ENCODE results near the gene SHTN1. TPM values are rescaled to one million over a fixed set of nuclear protein-coding genes. Genes with fewer than 3 reads are reported as not detected.

Gene SHTN1
- total RNA-seq, 2 experiments from 2014 or later, result not detected

- Mint-ChIP-seq H3K27me3 (no peaks in the 10 kb centered on the region), H3K27ac (no peak overlapping the region), H3K4me3 (no peak overlapping the region), H3K36me3 (no peaks in the 10 kb centered on the region), H3K4me1 (no peaks in the 10 kb centered on the region), H3K9me3 (ENCODE audit: low read depth) (no peaks in the 10 kb centered on the region)
- DNase-seq (no peak), ATAC-seq (no peak)
- CTCF ChIA-PET, result interaction anchor here (1.3 kb wide), 1 partner anchor 11 kb away, joined by 3 read pairs; no protein-coding TSS in a partner anchor
Observed at GRCh38 chr10:116995648-116996047, 9.3 kb downstream of the SHTN1 start.

DNA sequence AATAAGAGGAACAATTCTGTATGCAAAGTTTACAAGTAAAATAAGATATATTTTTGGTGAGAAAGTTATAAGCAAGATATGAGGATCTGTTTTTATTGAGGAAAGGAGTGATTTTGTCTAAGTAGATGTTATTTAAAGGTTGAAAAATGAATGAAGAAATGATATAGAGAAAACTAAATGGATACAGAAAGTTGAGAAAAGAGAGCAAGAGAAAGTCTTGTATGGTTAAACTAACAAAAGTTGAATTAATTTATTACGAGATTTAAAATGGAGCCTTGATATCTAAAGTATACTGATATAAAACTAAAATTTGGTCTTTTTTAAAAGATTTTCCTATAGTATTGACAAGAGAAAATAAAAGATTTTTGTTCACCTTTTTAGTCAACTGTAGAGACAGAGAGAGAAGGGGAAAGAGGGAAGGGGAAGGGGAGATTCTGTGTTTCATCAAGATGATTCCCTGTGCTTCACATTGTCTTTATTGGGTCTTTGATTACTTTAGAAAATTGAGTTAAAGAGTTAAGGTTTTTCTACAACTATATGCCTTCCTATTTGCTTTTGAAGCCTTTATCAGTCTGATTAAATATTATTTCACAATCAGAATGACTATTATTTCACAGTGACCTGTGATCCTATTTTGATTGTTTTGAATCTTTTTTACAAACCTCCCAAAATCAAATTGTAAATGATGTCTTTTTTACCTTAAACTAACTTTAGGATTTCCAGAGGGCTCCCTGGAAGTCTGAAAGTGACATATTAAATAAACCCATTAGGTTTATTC lies 10.7 kb downstream of the SHTN1 start:
- Mint-ChIP-seq H3K4me3 (no peak overlapping the region), H3K4me1 (no peaks in the 10 kb centered on the region), H3K9me3 (ENCODE audit: low read depth) (no peaks in the 10 kb centered on the region), H3K27me3 (no peaks in the 10 kb centered on the region), H3K27ac (no peak overlapping the region), H3K36me3 (no peaks in the 10 kb centered on the region)
- no peak for ATAC-seq
- DNase-seq, result no peak
- CTCF ChIA-PET, result no interaction called here

DNA sequence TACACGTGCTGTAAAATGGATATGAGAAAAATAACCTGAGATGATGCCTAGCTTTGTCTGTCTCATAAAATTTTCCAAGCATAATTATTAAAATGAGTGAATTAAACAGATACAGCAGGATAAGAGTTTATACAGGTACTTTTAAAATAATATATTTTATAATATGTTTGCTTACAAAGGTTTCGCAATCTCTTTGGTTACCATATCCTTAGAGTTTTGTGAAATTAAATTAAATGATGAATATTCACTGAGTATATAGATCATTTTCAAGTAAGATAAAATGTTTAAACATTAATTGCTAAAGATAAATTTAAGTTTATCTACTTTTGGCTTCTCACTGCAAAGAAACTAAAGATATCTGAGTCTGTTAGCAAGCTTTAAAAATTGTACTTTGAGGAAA lies 11.4 kb downstream of the SHTN1 start:
- ATAC-seq (no peak), DNase-seq (no peak)
- Mint-ChIP-seq H3K27ac (no peak overlapping the region), H3K4me1 (no peaks in the 10 kb centered on the region), H3K27me3 (no peaks in the 10 kb centered on the region), H3K4me3 (no peak overlapping the region), H3K9me3 (ENCODE audit: low read depth) (no peaks in the 10 kb centered on the region), H3K36me3 (no peaks in the 10 kb centered on the region)
- CTCF ChIA-PET, result no interaction called here

GRCh38 chr10:116992183-116992582 lies 12.8 kb downstream of the SHTN1 start:
- CTCF ChIA-PET, result no interaction called here

DNA sequence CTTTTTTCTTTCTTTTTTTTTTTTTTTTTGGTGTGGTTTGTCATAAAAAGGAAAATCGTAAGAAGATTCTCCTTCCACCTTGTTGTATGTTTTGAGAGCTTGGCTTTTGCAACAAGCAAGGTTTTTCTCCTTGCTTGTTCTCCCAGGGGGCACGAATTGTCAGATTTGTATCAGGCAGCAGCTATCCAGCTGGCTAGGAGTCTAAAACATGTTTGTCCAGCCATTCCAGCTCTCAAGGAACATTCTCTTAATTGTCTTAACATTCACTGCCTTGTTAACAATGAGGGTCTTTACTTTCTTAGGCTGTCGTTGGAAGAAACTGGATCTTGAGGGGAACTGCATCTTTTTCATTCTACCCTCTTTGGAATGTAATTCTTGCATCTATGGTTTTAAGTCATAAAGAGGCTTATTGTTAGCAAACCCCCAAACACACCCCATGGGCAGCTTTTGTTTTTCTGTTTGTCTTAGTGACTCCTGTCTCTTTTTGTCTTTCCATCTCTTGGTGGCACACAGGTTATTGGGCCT lies 14.6 kb downstream of the SHTN1 start:
- no peaks in the 10 kb centered on the region for H3K4me1 Mint-ChIP-seq
- H3K36me3 Mint-ChIP-seq, result no peaks in the 10 kb centered on the region
- CTCF ChIA-PET, result no interaction called here

More at GRCh38 chr10:116992183-116992582, 12.8 kb downstream of the SHTN1 start:
- Mint-ChIP-seq H3K27ac (no peak overlapping the region), H3K4me3 (no peak overlapping the region), H3K36me3 (no peaks in the 10 kb centered on the region), H3K9me3 (ENCODE audit: low read depth) (no peaks in the 10 kb centered on the region), H3K4me1 (no peaks in the 10 kb centered on the region), H3K27me3 (no peaks in the 10 kb centered on the region)
- no peak for DNase-seq
- ATAC-seq, result no peak

GRCh38 chr10:116989439-116989838 lies 15.5 kb downstream of the SHTN1 start:
- no peak overlapping the region for H3K27ac Mint-ChIP-seq
- DNase-seq (no peak), ATAC-seq (no peak)
- CTCF ChIA-PET, result no interaction called here
- no peaks in the 10 kb centered on the region for H3K27me3 Mint-ChIP-seq
- H3K4me1 Mint-ChIP-seq, result no peaks in the 10 kb centered on the region
- no peaks in the 10 kb centered on the region for H3K9me3 Mint-ChIP-seq (ENCODE audit: low read depth)
- H3K36me3 Mint-ChIP-seq, result no peaks in the 10 kb centered on the region
- no peak overlapping the region for H3K4me3 Mint-ChIP-seq

More for the DNA sequence above, 14.6 kb downstream of the SHTN1 start:
- Mint-ChIP-seq H3K9me3 (ENCODE audit: low read depth) (no peaks in the 10 kb centered on the region), H3K27me3 (no peaks in the 10 kb centered on the region), H3K27ac (no peak overlapping the region), H3K4me3 (no peak overlapping the region)
- DNase-seq (no peak), ATAC-seq (no peak)

GRCh38 chr10:116988311-116988710 lies 16.7 kb downstream of the SHTN1 start:
- Mint-ChIP-seq H3K36me3 (no peaks in the 10 kb centered on the region), H3K9me3 (ENCODE audit: low read depth) (no peaks in the 10 kb centered on the region), H3K4me3 (no peak overlapping the region), H3K27me3 (no peaks in the 10 kb centered on the region), H3K27ac (no peak overlapping the region), H3K4me1 (no peaks in the 10 kb centered on the region)
- ATAC-seq (no peak), DNase-seq (no peak)
- CTCF ChIA-PET, result no interaction called here

DNA sequence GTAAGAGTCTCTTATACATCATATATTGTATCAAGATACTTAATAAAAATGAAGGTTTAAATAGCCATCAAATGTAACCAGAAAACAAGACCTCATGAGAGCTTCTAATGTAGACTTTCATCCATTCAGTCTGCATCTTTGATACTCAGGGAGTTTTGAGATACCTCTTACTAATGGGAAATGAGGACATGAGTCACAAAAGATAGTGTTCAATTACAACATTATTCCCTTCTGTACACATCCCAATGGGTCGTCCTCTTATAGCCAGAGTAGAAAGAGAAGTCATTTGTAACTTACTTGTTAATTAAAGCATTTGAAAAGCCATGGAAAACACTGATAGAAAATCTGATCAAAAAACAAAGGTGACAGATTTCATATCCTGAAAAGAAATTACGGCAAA lies 19.4 kb downstream of the SHTN1 start:
- Mint-ChIP-seq H3K36me3 (no peaks in the 10 kb centered on the region), H3K9me3 (ENCODE audit: low read depth) (no peaks in the 10 kb centered on the region), H3K27me3 (no peaks in the 10 kb centered on the region), H3K4me1 (no peaks in the 10 kb centered on the region), H3K4me3 (no peak overlapping the region), H3K27ac (no peak overlapping the region)
- DNase-seq, result no peak
- CTCF ChIA-PET, result no interaction called here
- no peak for ATAC-seq

- no peak for DNase-seq
- Mint-ChIP-seq H3K9me3 (ENCODE audit: low read depth) (no peaks in the 10 kb centered on the region), H3K4me1 (no peaks in the 10 kb centered on the region), H3K4me3 (no peak overlapping the region), H3K27ac (no peak overlapping the region), H3K36me3 (no peaks in the 10 kb centered on the region), H3K27me3 (no peaks in the 10 kb centered on the region)
- CTCF ChIA-PET, result interaction anchor here (1.0 kb wide), 1 partner anchor 12 kb away, joined by 3 read pairs; no protein-coding TSS in a partner anchor
- ATAC-seq, result no peak
Observed at GRCh38 chr10:116984202-116984990, 20.6 kb downstream of the SHTN1 start.

DNA sequence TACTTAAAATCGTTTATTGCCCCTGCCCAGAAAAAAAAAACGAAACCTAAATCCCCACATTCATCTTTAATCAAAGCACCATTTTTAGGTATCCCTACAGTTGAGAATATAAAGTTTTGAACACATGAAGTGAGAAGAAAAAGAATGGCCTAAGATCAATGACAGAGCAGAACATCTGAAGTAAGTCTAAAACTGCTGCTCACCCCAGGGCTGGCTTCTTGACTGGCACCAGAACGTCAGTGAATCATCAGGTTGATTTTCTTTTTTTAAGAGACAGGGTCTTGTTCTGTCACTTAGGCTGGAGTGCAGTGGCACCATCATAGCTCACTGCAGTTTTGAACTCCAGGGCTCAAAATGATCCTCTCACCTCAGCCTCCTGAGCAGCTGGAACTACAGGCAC lies 24.9 kb downstream of the SHTN1 start:
- H3K27ac Mint-ChIP-seq, result no peak overlapping the region
- no peaks in the 10 kb centered on the region for H3K27me3 Mint-ChIP-seq
- no peaks in the 10 kb centered on the region for H3K4me1 Mint-ChIP-seq
- DNase-seq (no peak), ATAC-seq (no peak)
- H3K36me3 Mint-ChIP-seq, result no peaks in the 10 kb centered on the region
- no peaks in the 10 kb centered on the region for H3K9me3 Mint-ChIP-seq (ENCODE audit: low read depth)
- no peak overlapping the region for H3K4me3 Mint-ChIP-seq
- CTCF ChIA-PET, result no interaction called here

- Mint-ChIP-seq H3K27me3 (no peaks in the 10 kb centered on the region), H3K9me3 (ENCODE audit: low read depth) (no peaks in the 10 kb centered on the region), H3K27ac (no peak overlapping the region), H3K4me1 (no peaks in the 10 kb centered on the region), H3K4me3 (no peak overlapping the region), H3K36me3 (no peaks in the 10 kb centered on the region)
- no peak for ATAC-seq
- no peak for DNase-seq
- CTCF ChIA-PET, result no interaction called here
Observed at GRCh38 chr10:116978901-116979300, 26.1 kb downstream of the SHTN1 start.

- Mint-ChIP-seq H3K27ac (no peak overlapping the region), H3K4me1 (no peaks in the 10 kb centered on the region), H3K27me3 (no peaks in the 10 kb centered on the region), H3K4me3 (no peak overlapping the region), H3K9me3 (ENCODE audit: low read depth) (no peaks in the 10 kb centered on the region), H3K36me3 (no peaks in the 10 kb centered on the region)
- DNase-seq (no peak), ATAC-seq (no peak)
- CTCF ChIA-PET, result no interaction called here
Observed at GRCh38 chr10:116974456-116975005, 30.5 kb downstream of the SHTN1 start.

- H3K27ac Mint-ChIP-seq, result no peak overlapping the region
- H3K4me1 Mint-ChIP-seq, result no peaks in the 10 kb centered on the region
- DNase-seq, result no peak
- no peaks in the 10 kb centered on the region for H3K36me3 Mint-ChIP-seq
- no peaks in the 10 kb centered on the region for H3K27me3 Mint-ChIP-seq
- no peaks in the 10 kb centered on the region for H3K9me3 Mint-ChIP-seq (ENCODE audit: low read depth)
- H3K4me3 Mint-ChIP-seq, result no peak overlapping the region
- ATAC-seq, result no peak
- CTCF ChIA-PET, result no interaction called here
Observed at GRCh38 chr10:116973946-116974455, 31.0 kb downstream of the SHTN1 start.
